ENCODE results near the gene APOBEC3B.

DNA sequence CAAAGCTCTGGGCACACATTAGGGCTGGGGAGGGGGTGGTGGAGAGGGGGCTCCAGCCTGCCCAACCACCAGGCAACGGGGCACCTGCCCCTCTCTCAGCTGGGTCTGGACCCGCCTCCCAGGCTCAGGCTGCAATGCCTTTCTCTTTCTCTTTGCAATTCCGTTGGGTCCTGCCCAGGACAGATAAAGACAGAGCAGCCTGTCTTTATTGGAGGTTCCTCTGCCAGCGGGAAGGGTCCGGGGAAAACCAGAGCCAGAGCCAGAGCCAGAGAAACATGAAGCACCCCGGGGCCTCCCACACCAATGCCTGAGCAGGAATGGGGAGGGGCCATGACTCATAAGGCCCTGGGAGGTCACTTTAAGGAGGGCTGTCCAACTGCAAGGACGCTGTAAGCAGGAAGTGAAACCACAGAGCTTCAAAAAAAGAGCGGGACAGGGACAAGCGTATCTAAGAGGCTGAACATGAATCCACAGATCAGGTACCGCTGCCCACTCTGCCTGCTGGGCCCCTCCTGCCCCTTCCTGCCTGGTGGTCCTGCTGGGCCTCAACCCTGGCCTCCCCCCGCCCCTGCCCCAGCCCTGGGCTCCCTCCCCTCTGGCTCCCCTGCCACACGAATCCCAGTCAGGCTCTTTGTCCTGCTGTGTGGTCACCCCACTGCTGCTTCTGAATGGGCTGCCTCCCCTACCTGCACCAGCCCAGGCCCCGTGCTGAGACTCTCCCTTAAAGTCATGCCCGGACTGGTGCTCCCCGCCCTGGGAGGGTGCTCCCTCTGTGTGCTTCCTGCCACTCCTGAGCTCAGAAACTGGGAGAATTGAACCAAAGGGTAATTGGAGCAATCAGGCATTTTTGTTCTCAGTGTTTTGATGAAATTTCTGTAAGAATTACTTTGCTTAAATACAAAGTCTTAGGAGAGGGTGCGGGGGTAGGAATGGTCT, at the start of gene APOBEC3B:
- TF ChIP-seq, protein P1, sequence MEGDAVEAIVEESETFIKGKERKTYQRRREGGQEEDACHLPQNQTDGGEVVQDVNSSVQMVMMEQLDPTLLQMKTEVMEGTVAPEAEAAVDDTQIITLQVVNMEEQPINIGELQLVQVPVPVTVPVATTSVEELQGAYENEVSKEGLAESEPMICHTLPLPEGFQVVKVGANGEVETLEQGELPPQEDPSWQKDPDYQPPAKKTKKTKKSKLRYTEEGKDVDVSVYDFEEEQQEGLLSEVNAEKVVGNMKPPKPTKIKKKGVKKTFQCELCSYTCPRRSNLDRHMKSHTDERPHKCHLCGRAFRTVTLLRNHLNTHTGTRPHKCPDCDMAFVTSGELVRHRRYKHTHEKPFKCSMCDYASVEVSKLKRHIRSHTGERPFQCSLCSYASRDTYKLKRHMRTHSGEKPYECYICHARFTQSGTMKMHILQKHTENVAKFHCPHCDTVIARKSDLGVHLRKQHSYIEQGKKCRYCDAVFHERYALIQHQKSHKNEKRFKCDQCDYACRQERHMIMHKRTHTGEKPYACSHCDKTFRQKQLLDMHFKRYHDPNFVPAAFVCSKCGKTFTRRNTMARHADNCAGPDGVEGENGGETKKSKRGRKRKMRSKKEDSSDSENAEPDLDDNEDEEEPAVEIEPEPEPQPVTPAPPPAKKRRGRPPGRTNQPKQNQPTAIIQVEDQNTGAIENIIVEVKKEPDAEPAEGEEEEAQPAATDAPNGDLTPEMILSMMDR (IDR thresholded peaks at IDR 0.05): no peak
- TF ChIP-seq POLR2A (IDR thresholded peaks at IDR 0.05): no peak
